OCI-LY1 (cell line): ENCODE results near the gene PHC3.
"Not testable (repeated sequence)": the region's sequence is repeated elsewhere in the genome, so short reads cannot be mapped to it uniquely, and the experiment has no call there.

ENCODE experiments used
- H2AFZ ChIP-seq: fragments of 200-600 bp; sonication (generic), shearing (Covaris generic); 2 replicates; pipeline ENCODE4 v1.6.0; 2014; ENCODE audit warnings: antibody characterized with exemption, mild to moderate bottlenecking, low read length
- H3F3A ChIP-seq: fragments of 200-600 bp; sonication (generic), shearing (Covaris generic); 2 replicates; pipeline ENCODE4 v1.6.0; 2014; ENCODE audit warnings: mild to moderate bottlenecking, antibody characterized with exemption, low read length, moderate library complexity; ENCODE audit not compliant: insufficient read depth
- H3K27ac ChIP-seq: fragments of 200-600 bp; sonication (generic); 2 replicates; pipeline ENCODE4 v1.5.1; 2014; ENCODE audit warnings: low read length, mixed run types, mild to moderate bottlenecking, low read depth; ENCODE audit not compliant: poor library complexity, severe bottlenecking
- H3K27me3 ChIP-seq: fragments of 200-600 bp; sonication (generic); 2 replicates; pipeline ENCODE4 v1.6.0; 2014; ENCODE audit warnings: antibody characterized with exemption, mild to moderate bottlenecking, low read length, moderate library complexity; ENCODE audit not compliant: insufficient read depth
- H3K36me3 ChIP-seq: fragments of 200-600 bp; sonication (generic); 2 replicates; pipeline ENCODE4 v1.6.1; 2014; ENCODE audit warnings: mild to moderate bottlenecking, antibody characterized with exemption, low read length, moderate library complexity, mixed read lengths; ENCODE audit not compliant: insufficient read depth
- H3K4me1 ChIP-seq: fragments of 200-600 bp; sonication (generic); 2 replicates; pipeline ENCODE4 v1.5.1; 2014; ENCODE audit warnings: mild to moderate bottlenecking, low read length, moderate library complexity; ENCODE audit not compliant: insufficient read depth, severe bottlenecking
- H3K4me2 ChIP-seq: fragments of 200-600 bp; sonication (generic), shearing (Covaris generic); 2 replicates; pipeline ENCODE4 v1.6.1; 2014; ENCODE audit warnings: low read length
- H3K4me3 ChIP-seq: fragments of 200-600 bp; sonication (generic); 2 replicates; pipeline ENCODE4 v1.5.1; 2014; ENCODE audit warnings: low read length, low read depth, mild to moderate bottlenecking, mixed read lengths; ENCODE audit not compliant: poor library complexity, severe bottlenecking
- H3K79me2 ChIP-seq: fragments of 200-600 bp; shearing (Covaris generic); 2 replicates; pipeline ENCODE4 v1.6.1; 2016; ENCODE audit warnings: mixed run types, low read length, mixed read lengths; ENCODE audit not compliant: insufficient read depth
- H3K9ac ChIP-seq: fragments of 200-600 bp; sonication (generic), shearing (Covaris generic); 2 replicates; pipeline ENCODE4 v1.6.1; 2014; ENCODE audit warnings: mild to moderate bottlenecking, low read length, mixed read lengths
- H3K9me2 ChIP-seq: fragments of 200-600 bp; sonication (generic), shearing (Covaris generic); 2 replicates; pipeline ENCODE4 v1.6.1; 2014; ENCODE audit warnings: low read depth, mild to moderate bottlenecking, low read length, mixed read lengths
- H3K9me3 ChIP-seq: fragments of 200-600 bp; shearing (Covaris generic); 2 replicates; pipeline ENCODE4 v1.6.1; 2014; ENCODE audit warnings: low read length, mixed read lengths
- H4K20me1 ChIP-seq: fragments of 200-600 bp; sonication (generic), shearing (Covaris generic); 2 replicates; pipeline ENCODE4 v1.6.0; 2016; ENCODE audit warnings: mild to moderate bottlenecking, low read length; ENCODE audit not compliant: insufficient read depth
- EZH2 ChIP-seq: fragments of 200-600 bp; sonication (generic), shearing (Covaris generic); IDR thresholded peaks from 2 replicates; pipeline ENCODE4 v1.8.0; 2017; ENCODE audit warnings: borderline replicate concordance, mixed run types, mild to moderate bottlenecking, antibody characterized with exemption, low read length, moderate library complexity, mixed read lengths
- TF ChIP-seq, protein P1 (sequence below): fragments of 200-600 bp; sonication (generic), shearing (Covaris generic); IDR thresholded peaks from 2 replicates; pipeline ENCODE4 v1.5.1; 2017; ENCODE audit warnings: mild to moderate bottlenecking, antibody characterized with exemption, low read length, moderate library complexity, mixed read lengths

Gene PHC3

DNA sequence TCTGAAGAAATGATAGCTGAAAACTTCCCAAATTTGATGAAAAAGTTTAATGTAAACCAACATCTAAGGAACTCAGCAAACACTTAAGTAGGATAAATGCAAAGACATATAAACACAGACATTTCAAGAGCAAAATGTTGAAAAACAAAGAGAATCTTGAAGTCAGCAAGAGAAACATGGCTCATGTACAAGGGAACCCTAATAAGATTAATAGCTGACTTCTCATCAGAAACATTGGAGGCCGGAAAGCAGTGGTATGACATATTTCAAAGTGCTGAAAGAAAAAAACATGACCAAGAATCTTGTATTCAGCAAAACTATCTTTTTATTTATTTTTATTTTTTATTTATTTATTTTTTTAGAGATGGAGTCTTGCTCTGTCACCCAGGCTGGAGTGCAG, 30.1 kb upstream of the PHC3 start:
- Histone ChIP-seq H3K4me3 (no peak overlapping the region), H3K79me2 (no peaks in the 10 kb centered on the region), H3K36me3 (no peaks in the 10 kb centered on the region; the same call in 1 of the 2 replicates), H3K4me1 (no peaks in the 10 kb centered on the region), H3K27me3 (peaks cover 4% of the 10 kb centered on the region), H4K20me1 (no peaks in the 10 kb centered on the region), H3F3A (no peaks in the 10 kb centered on the region), H3K4me2 (no peak overlapping the region), H3K9ac (no peak overlapping the region), H3K9me3 (peaks cover 9% of the 10 kb centered on the region), H3K27ac (no peak overlapping the region), H2AFZ (no peak overlapping the region), H3K9me2 (no peaks in the 10 kb centered on the region)
- TF ChIP-seq EZH2, result no peak
- TF ChIP-seq, protein P1, sequence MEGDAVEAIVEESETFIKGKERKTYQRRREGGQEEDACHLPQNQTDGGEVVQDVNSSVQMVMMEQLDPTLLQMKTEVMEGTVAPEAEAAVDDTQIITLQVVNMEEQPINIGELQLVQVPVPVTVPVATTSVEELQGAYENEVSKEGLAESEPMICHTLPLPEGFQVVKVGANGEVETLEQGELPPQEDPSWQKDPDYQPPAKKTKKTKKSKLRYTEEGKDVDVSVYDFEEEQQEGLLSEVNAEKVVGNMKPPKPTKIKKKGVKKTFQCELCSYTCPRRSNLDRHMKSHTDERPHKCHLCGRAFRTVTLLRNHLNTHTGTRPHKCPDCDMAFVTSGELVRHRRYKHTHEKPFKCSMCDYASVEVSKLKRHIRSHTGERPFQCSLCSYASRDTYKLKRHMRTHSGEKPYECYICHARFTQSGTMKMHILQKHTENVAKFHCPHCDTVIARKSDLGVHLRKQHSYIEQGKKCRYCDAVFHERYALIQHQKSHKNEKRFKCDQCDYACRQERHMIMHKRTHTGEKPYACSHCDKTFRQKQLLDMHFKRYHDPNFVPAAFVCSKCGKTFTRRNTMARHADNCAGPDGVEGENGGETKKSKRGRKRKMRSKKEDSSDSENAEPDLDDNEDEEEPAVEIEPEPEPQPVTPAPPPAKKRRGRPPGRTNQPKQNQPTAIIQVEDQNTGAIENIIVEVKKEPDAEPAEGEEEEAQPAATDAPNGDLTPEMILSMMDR, result no peak

DNA sequence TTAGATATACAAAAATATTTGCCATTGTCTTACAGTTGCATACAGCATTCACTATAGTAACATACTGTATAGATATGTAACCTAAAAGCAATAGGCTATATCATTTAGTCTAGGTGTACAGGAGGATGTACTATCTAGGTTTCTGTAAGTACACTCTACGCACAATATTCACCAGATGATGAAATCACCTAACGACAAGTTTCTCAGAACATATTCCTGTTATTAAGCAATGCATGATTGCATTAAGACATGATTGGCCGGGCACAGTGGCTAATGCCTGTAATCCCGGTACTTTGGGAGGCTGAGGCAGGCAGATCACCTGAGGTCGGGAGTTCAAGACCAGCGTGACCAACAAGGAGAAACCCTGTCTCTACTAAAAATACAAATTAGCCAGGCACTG, 26.2 kb upstream of the PHC3 start:
- Histone ChIP-seq H3K27ac (no peak overlapping the region), H3K79me2 (no peaks in the 10 kb centered on the region), H3F3A (no peaks in the 10 kb centered on the region), H4K20me1 (no peaks in the 10 kb centered on the region), H3K9ac (no peak overlapping the region), H3K9me2 (no peaks in the 10 kb centered on the region), H3K27me3 (peaks cover 4% of the 10 kb centered on the region), H2AFZ (no peak overlapping the region), H3K9me3 (peaks cover 5% of the 10 kb centered on the region), H3K4me1 (no peaks in the 10 kb centered on the region), H3K4me3 (no peak overlapping the region), H3K4me2 (no peak overlapping the region), H3K36me3 (no peaks in the 10 kb centered on the region; the same call in 1 of the 2 replicates)
- TF ChIP-seq, protein P1, result no peak
- no peak for TF ChIP-seq EZH2

DNA sequence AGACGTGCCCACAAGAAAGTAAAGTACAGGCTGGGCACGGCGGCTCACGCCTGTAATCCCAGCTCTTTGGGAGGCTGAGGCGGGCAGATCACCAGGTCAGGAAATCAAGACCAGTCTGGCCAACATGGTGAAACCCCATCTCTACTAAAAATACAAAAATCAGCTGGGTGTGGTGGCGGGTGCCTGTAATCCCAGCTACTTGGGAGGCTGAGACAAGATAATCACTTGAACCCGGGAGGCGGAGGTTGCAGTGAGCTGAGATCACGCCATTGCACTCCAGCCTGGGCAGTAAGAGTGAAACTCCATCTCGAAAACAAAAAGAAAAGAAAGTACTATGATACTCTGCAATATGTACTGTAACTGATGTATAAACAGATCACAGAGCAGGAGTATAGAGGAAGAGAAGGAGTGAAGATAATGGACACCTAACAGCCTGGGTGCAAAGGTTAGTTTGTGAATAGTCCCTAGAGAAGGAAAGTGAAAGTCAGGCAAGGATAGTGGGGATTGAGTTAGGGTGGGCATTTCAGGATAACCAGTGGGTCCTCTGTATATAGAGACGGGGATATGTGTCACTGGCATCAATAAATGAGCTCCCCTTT, 24.7 kb upstream of the PHC3 start:
- not testable (repeated sequence) for H3K27ac ChIP-seq, H3K4me2 ChIP-seq, H3K9ac ChIP-seq, H3K9me2 ChIP-seq, H3K4me3 ChIP-seq, H3K4me1 ChIP-seq, H3K27me3 ChIP-seq, H3F3A ChIP-seq, H3K79me2 ChIP-seq, H3K36me3 ChIP-seq, H2AFZ ChIP-seq, H4K20me1 ChIP-seq, H3K9me3 ChIP-seq

DNA sequence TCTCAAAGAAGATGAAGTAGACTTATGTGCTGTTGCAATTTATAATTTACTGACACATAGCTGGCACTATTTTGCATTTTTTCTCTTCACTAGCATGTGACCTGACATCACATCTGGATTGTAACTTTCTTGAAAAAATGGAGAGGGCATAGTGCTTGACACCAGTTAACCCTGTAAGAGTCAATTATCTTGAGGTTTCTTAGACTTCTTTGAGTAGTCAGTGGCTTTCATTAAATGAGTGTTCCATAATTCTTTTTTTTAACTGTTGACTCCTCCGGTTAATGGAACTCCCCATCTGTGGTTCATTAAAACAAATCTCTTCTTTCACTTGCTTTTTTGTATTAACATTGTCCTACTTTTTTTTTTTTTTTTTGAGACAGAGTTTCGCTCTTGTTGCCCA, 23.8 kb upstream of the PHC3 start:
- Histone ChIP-seq H3F3A (no peaks in the 10 kb centered on the region), H3K36me3 (no peaks in the 10 kb centered on the region), H3K27me3 (peaks cover 4% of the 10 kb centered on the region), H3K4me1 (no peaks in the 10 kb centered on the region), H3K9ac (no peak overlapping the region), H3K9me2 (no peaks in the 10 kb centered on the region), H3K4me3 (no peak overlapping the region), H4K20me1 (no peaks in the 10 kb centered on the region), H3K9me3 (no peaks in the 10 kb centered on the region), H3K27ac (no peak overlapping the region), H3K4me2 (no peak overlapping the region), H3K79me2 (no peaks in the 10 kb centered on the region), H2AFZ (no peak overlapping the region)
- TF ChIP-seq, protein P1, result no peak
- no peak for TF ChIP-seq EZH2
